Endothelial cell of umbilical vein (primary cell): Measurements from ENCODE around the gene CD44. TPM values are rescaled to one million over a fixed set of nuclear protein-coding genes. Genes with fewer than 3 reads are reported as not detected.

Experiments
- BruUV-seq: library from RNA; stranded (reverse); fragments of 400-500 nt; replicated peaks from 2 replicates; lab custom pipeline; 2021; lab: Mats Ljungman, UMichigan
- CTCF ChIA-PET: fragments of 300-600, 350-600 bp; sonication (Branson Sonifier 250); formaldehyde crosslinking; loops from one replicate; lab custom pipeline; 2021; ENCODE audit warnings: antibody characterized with exemption, inconsistent platforms; lab: Charles Lee
- POLR2A ChIA-PET: fragments of 300-600, 350-600 bp; sonication (Branson Sonifier 250); formaldehyde crosslinking; loops from one replicate; lab custom pipeline; 2021; ENCODE audit warnings: antibody characterized with exemption, inconsistent platforms; lab: Charles Lee
- DNase-seq: peaks from one replicate; pipeline ENCODE4 v3.0.0-alpha.2; 2011; ENCODE audit warnings: low read depth, low spot score
- FAIRE-seq: peaks from 2 replicates; lab custom pipeline; 2011; peaks lifted over from hg19 to GRCh38; lab: Jason Lieb, UNC
- H2AFZ ChIP-seq: 2 replicates; pipeline ENCODE4 v1.6.0; 2012; ENCODE audit warnings: low read depth, low read length, control low read depth, inconsistent platforms
- H3K27ac ChIP-seq: 2 replicates; pipeline ENCODE4 v1.5.1; 2011; ENCODE audit warnings: low read depth, mild to moderate bottlenecking, control low read depth, low read length, moderate library complexity; ENCODE audit not compliant: insufficient read depth
- H3K27me3 ChIP-seq, 2 experiments: 2 replicates each; pipeline versions ENCODE4 v1.6.0 to v1.6.1; 2011; ENCODE audit warnings: low read length in 2 of 2, mixed read lengths in 1 of 2; ENCODE audit not compliant: control insufficient read depth in 2 of 2, insufficient read depth in 2 of 2
- H3K36me3 ChIP-seq, 2 experiments: 2 replicates in 1 of 2; 3 replicates in 1 of 2; pipeline ENCODE4 v1.5.1; 2011; ENCODE audit warnings: low read length in 2 of 2, mild to moderate bottlenecking in 1 of 2, moderate library complexity in 1 of 2; ENCODE audit not compliant: control insufficient read depth in 2 of 2, insufficient read depth in 2 of 2; ENCODE audit errors: extremely low read depth in 1 of 2
- H3K4me1 ChIP-seq: 3 replicates; pipeline ENCODE4 v1.5.1; 2011; ENCODE audit warnings: mild to moderate bottlenecking, low read length; ENCODE audit not compliant: control insufficient read depth, insufficient read depth; ENCODE audit errors: extremely low read depth
- H3K4me2 ChIP-seq: 2 replicates; pipeline ENCODE4 v1.6.1; 2011; ENCODE audit warnings: low read length, control low read depth, mixed read lengths; ENCODE audit not compliant: insufficient read depth
- H3K4me3 ChIP-seq, 3 experiments: fragments of 200-600 bp in 1 of 3; sonication (generic), shearing (Covaris generic) in 1 of 3; replicated peaks in 1 of 3; 2 replicates each; pipeline ENCODE4 v1.5.1; 2011 to 2016; ENCODE audit warnings: control low read depth in 3 of 3, low read length in 3 of 3, mild to moderate bottlenecking in 2 of 3, inconsistent platforms in 1 of 3, low read depth in 1 of 3, moderate library complexity in 1 of 3; ENCODE audit not compliant: insufficient read depth in 1 of 3
- H3K79me2 ChIP-seq: 2 replicates; pipeline ENCODE4 v1.6.0; 2012; ENCODE audit warnings: low read length, inconsistent platforms; ENCODE audit not compliant: control insufficient read depth, insufficient read depth
- H3K9ac ChIP-seq: replicated peaks from 2 replicates; pipeline ENCODE3; 2011; ENCODE audit warnings: low read length, control low read depth; ENCODE audit not compliant: insufficient read depth; ENCODE audit errors: extremely low read depth
- H3K9me1 ChIP-seq: replicated peaks from 3 replicates; pipeline ENCODE4 v1.6.0; 2011; ENCODE audit warnings: mild to moderate bottlenecking, low read length; ENCODE audit not compliant: control insufficient read depth, insufficient read depth; ENCODE audit errors: extremely low read depth
- H3K9me3 ChIP-seq: replicated peaks from 2 replicates; pipeline ENCODE4 v1.5.1; 2012; ENCODE audit warnings: low read length, inconsistent platforms; ENCODE audit not compliant: control insufficient read depth, insufficient read depth
- H4K20me1 ChIP-seq: replicated peaks from 2 replicates; pipeline ENCODE3; 2011; ENCODE audit warnings: mild to moderate bottlenecking, low read length; ENCODE audit not compliant: control insufficient read depth, insufficient read depth; ENCODE audit errors: extremely low read depth
- EZH2 ChIP-seq: IDR thresholded peaks from 2 replicates; pipeline ENCODE4 v1.6.1; 2012; ENCODE audit warnings: borderline replicate concordance, low read depth, mild to moderate bottlenecking, moderate library complexity, low read length, inconsistent platforms; ENCODE audit not compliant: severe bottlenecking
- JUN ChIP-seq: IDR thresholded peaks from 2 replicates; pipeline ENCODE4 v1.6.1; 2011; ENCODE audit warnings: borderline replicate concordance, low read depth; ENCODE audit not compliant: insufficient read length, insufficient read depth
- MAX ChIP-seq: IDR thresholded peaks from 2 replicates; pipeline ENCODE4 v1.6.1; 2011; ENCODE audit not compliant: insufficient read depth, insufficient read length
- MYC ChIP-seq: IDR thresholded peaks from one replicate; pipeline ENCODE4 v1.6.1; 2011; ENCODE audit warnings: mild to moderate bottlenecking, low read depth, low read length
- POLR2A ChIP-seq: IDR thresholded peaks from 2 replicates; pipeline ENCODE4 v1.6.1; 2012; ENCODE audit warnings: low read depth, mild to moderate bottlenecking, control low read depth, low read length
- POLR2AphosphoS5 ChIP-seq: IDR thresholded peaks from 2 replicates; pipeline ENCODE4 v1.6.1; 2012; ENCODE audit warnings: low read depth, mild to moderate bottlenecking, control low read depth, low read length, moderate library complexity; ENCODE audit not compliant: insufficient read depth
- dilution Hi-C: fragments of 300-500 bp; cut with MboI; formaldehyde crosslinking; loops from one replicate; pipeline ENCODE4 v1.15.0; 2019; ENCODE audit warnings: low sequenced_read_pairs; ENCODE audit not compliant: extremely low pct_ligation_motif_present
- intact Hi-C: fragments of 100-400 bp; cut with micrococcal nuclease; formaldehyde crosslinking; loops from one replicate; pipeline ENCODE4 v1.10.0; 2022
- polyA plus RNA-seq, 4 experiments: library from polyadenylated mRNA; depleted of rRNA in 3 of 4; stranded (reverse) in 3 of 4; unstranded in 1 of 4; fragments of >200 nt; gene quantifications; 2 replicates each; pipeline versions ENCODE4 v1.2.1 to v1.2.3, GENCODE V29; 2011 to 2012; ENCODE audit warnings: missing spikeins in 1 of 4
- total RNA-seq: library from RNA; stranded (reverse); gene quantifications from 2 replicates; pipeline ENCODE4 v1.2.3, GENCODE V29; 2021

The CD44 gene
- total and polyA plus RNA-seq, 2 donors (not counting 3 experiments of a cell fraction or from before 2014, with no cell fraction given), result 25.5 to 26.3 TPM

GRCh38 chr11:35182317-35182939, 43.5 kb downstream of the CD44 start:
- peaks cover 33% of the 10 kb centered on the region for H3K79me2 ChIP-seq
- H3K9ac ChIP-seq, result no peak overlapping the region
- peaks cover 0 to 2% of the 10 kb centered on the region in 2 experiments for H3K36me3 ChIP-seq
- intact Hi-C loops, result no loop called here
- CTCF ChIA-PET, result interaction anchor here (0.9 to 1.4 kb wide), 2 partner anchors 17 to 54 kb away, joined by 3 to 4 read pairs; no protein-coding TSS in a partner anchor
- no TSS peak for BruUV-seq
- POLR2A ChIA-PET, result no interaction called here
- no peak overlapping the region for H3K4me3 ChIP-seq
- FAIRE-seq, result no peak
- no peaks in the 10 kb centered on the region for H4K20me1 ChIP-seq
- no peaks in the 10 kb centered on the region for H3K4me1 ChIP-seq
- TF ChIP-seq MAX, result no peak
- TF ChIP-seq MYC, result no peak
- TF ChIP-seq POLR2A, result no peak
- H3K4me2 ChIP-seq, result no peak overlapping the region
- H2AFZ ChIP-seq, result no peak overlapping the region
- dilution Hi-C loops, result no loop called here
- H3K9me3 ChIP-seq, result no peaks in the 10 kb centered on the region
- H3K9me1 ChIP-seq, result no peaks in the 10 kb centered on the region
- no peak overlapping the region for H3K27ac ChIP-seq
- DNase-seq, result no peak
- H3K27me3 ChIP-seq, result no peaks in the 10 kb centered on the region

- intact Hi-C loops, result no loop called here
- H4K20me1 ChIP-seq, result no peaks in the 10 kb centered on the region
- no peaks in the 10 kb centered on the region for H3K9me1 ChIP-seq
- H3K9me3 ChIP-seq, result no peaks in the 10 kb centered on the region
- CTCF ChIA-PET, result interaction anchor here (0.9 to 1.4 kb wide), 5 partner anchors 9 to 186 kb away, joined by 3 to 9 read pairs (median 4); no protein-coding TSS in a partner anchor
- no peaks in the 10 kb centered on the region for H3K27me3 ChIP-seq
- no peak overlapping the region for H3K4me3 ChIP-seq
- H3K9ac ChIP-seq, result no peak overlapping the region
- no TSS peak for BruUV-seq
- dilution Hi-C loops, result no loop called here
- H3K79me2 ChIP-seq, result peaks cover 24% of the 10 kb centered on the region
- H3K36me3 ChIP-seq, result peaks cover 0 to 2% of the 10 kb centered on the region in 2 experiments
- FAIRE-seq (no peak), DNase-seq (no peak)
- no peaks in the 10 kb centered on the region for H3K4me1 ChIP-seq
- POLR2A ChIA-PET, result no interaction called here
- no peak overlapping the region for H3K27ac ChIP-seq
- no peak overlapping the region for H3K4me2 ChIP-seq
- no peak for TF ChIP-seq MYC
- TF ChIP-seq MAX, result no peak
- TF ChIP-seq POLR2AphosphoS5, result no peak
- TF ChIP-seq JUN, result no peak
- TF ChIP-seq EZH2, result no peak
- H2AFZ ChIP-seq, result no peak overlapping the region
Measured at GRCh38 chr11:35183326-35183925, 44.5 kb downstream of the CD44 start.
